Endothelial cell of umbilical vein (primary cell): ENCODE measurements around the gene ZNF804A. TPM values are rescaled to one million over a fixed set of nuclear protein-coding genes. Genes with fewer than 3 reads are reported as not detected.

Source experiments
- BruUV-seq: library from RNA; stranded (reverse); fragments of 400-500 nt; replicated peaks from 2 replicates; lab custom pipeline; 2021; lab: Mats Ljungman, UMichigan
- CTCF ChIA-PET: fragments of 300-600, 350-600 bp; sonication (Branson Sonifier 250); formaldehyde crosslinking; loops from one replicate; lab custom pipeline; 2021; ENCODE audit warnings: antibody characterized with exemption, inconsistent platforms; lab: Charles Lee
- POLR2A ChIA-PET: fragments of 300-600, 350-600 bp; sonication (Branson Sonifier 250); formaldehyde crosslinking; loops from one replicate; lab custom pipeline; 2021; ENCODE audit warnings: antibody characterized with exemption, inconsistent platforms; lab: Charles Lee
- DNase-seq: peaks from one replicate; pipeline ENCODE4 v3.0.0-alpha.2; 2011; ENCODE audit warnings: low read depth, low spot score
- FAIRE-seq: peaks from 2 replicates; lab custom pipeline; 2011; peaks lifted over from hg19 to GRCh38; lab: Jason Lieb, UNC
- H2AFZ ChIP-seq: 2 replicates; pipeline ENCODE4 v1.6.0; 2012; ENCODE audit warnings: low read depth, low read length, control low read depth, inconsistent platforms
- H3K27ac ChIP-seq: 2 replicates; pipeline ENCODE4 v1.5.1; 2011; ENCODE audit warnings: low read depth, mild to moderate bottlenecking, control low read depth, low read length, moderate library complexity; ENCODE audit not compliant: insufficient read depth
- H3K27me3 ChIP-seq, 2 experiments: 2 replicates each; pipeline versions ENCODE4 v1.6.0 to v1.6.1; 2011; ENCODE audit warnings: low read length in 2 of 2, mixed read lengths in 1 of 2; ENCODE audit not compliant: control insufficient read depth in 2 of 2, insufficient read depth in 2 of 2
- H3K36me3 ChIP-seq, 2 experiments: 2 replicates in 1 of 2; 3 replicates in 1 of 2; pipeline ENCODE4 v1.5.1; 2011; ENCODE audit warnings: low read length in 2 of 2, mild to moderate bottlenecking in 1 of 2, moderate library complexity in 1 of 2; ENCODE audit not compliant: control insufficient read depth in 2 of 2, insufficient read depth in 2 of 2; ENCODE audit errors: extremely low read depth in 1 of 2
- H3K4me1 ChIP-seq: 3 replicates; pipeline ENCODE4 v1.5.1; 2011; ENCODE audit warnings: mild to moderate bottlenecking, low read length; ENCODE audit not compliant: control insufficient read depth, insufficient read depth; ENCODE audit errors: extremely low read depth
- H3K4me2 ChIP-seq: 2 replicates; pipeline ENCODE4 v1.6.1; 2011; ENCODE audit warnings: low read length, control low read depth, mixed read lengths; ENCODE audit not compliant: insufficient read depth
- H3K4me3 ChIP-seq, 3 experiments: fragments of 200-600 bp in 1 of 3; sonication (generic), shearing (Covaris generic) in 1 of 3; replicated peaks in 1 of 3; 2 replicates each; pipeline ENCODE4 v1.5.1; 2011 to 2016; ENCODE audit warnings: control low read depth in 3 of 3, low read length in 3 of 3, mild to moderate bottlenecking in 2 of 3, inconsistent platforms in 1 of 3, low read depth in 1 of 3, moderate library complexity in 1 of 3; ENCODE audit not compliant: insufficient read depth in 1 of 3
- H3K79me2 ChIP-seq: 2 replicates; pipeline ENCODE4 v1.6.0; 2012; ENCODE audit warnings: low read length, inconsistent platforms; ENCODE audit not compliant: control insufficient read depth, insufficient read depth
- H3K9ac ChIP-seq: replicated peaks from 2 replicates; pipeline ENCODE3; 2011; ENCODE audit warnings: low read length, control low read depth; ENCODE audit not compliant: insufficient read depth; ENCODE audit errors: extremely low read depth
- H3K9me1 ChIP-seq: replicated peaks from 3 replicates; pipeline ENCODE4 v1.6.0; 2011; ENCODE audit warnings: mild to moderate bottlenecking, low read length; ENCODE audit not compliant: control insufficient read depth, insufficient read depth; ENCODE audit errors: extremely low read depth
- H3K9me3 ChIP-seq: replicated peaks from 2 replicates; pipeline ENCODE4 v1.5.1; 2012; ENCODE audit warnings: low read length, inconsistent platforms; ENCODE audit not compliant: control insufficient read depth, insufficient read depth
- H4K20me1 ChIP-seq: replicated peaks from 2 replicates; pipeline ENCODE3; 2011; ENCODE audit warnings: mild to moderate bottlenecking, low read length; ENCODE audit not compliant: control insufficient read depth, insufficient read depth; ENCODE audit errors: extremely low read depth
- FOS ChIP-seq: IDR thresholded peaks from 2 replicates; pipeline ENCODE4 v1.6.1; 2011; ENCODE audit warnings: mild to moderate bottlenecking, low read length, moderate library complexity, borderline replicate concordance; ENCODE audit not compliant: insufficient read depth
- GATA2 ChIP-seq: IDR thresholded peaks from 2 replicates; pipeline ENCODE4 v1.7.0; 2011; ENCODE audit warnings: low read depth, mild to moderate bottlenecking, moderate library complexity, mixed read lengths, low read length; ENCODE audit not compliant: insufficient read length, insufficient read depth
- MAX ChIP-seq: IDR thresholded peaks from 2 replicates; pipeline ENCODE4 v1.6.1; 2011; ENCODE audit not compliant: insufficient read depth, insufficient read length
- POLR2AphosphoS5 ChIP-seq: IDR thresholded peaks from 2 replicates; pipeline ENCODE4 v1.6.1; 2012; ENCODE audit warnings: low read depth, mild to moderate bottlenecking, control low read depth, low read length, moderate library complexity; ENCODE audit not compliant: insufficient read depth
- dilution Hi-C: fragments of 300-500 bp; cut with MboI; formaldehyde crosslinking; loops from one replicate; pipeline ENCODE4 v1.15.0; 2019; ENCODE audit warnings: low sequenced_read_pairs; ENCODE audit not compliant: extremely low pct_ligation_motif_present
- intact Hi-C: fragments of 100-400 bp; cut with micrococcal nuclease; formaldehyde crosslinking; loops from one replicate; pipeline ENCODE4 v1.10.0; 2022
- polyA plus RNA-seq, 4 experiments: library from polyadenylated mRNA; depleted of rRNA in 3 of 4; stranded (reverse) in 3 of 4; unstranded in 1 of 4; fragments of >200 nt; gene quantifications; 2 replicates each; pipeline versions ENCODE4 v1.2.1 to v1.2.3, GENCODE V29; 2011 to 2012; ENCODE audit warnings: missing spikeins in 1 of 4
- total RNA-seq: library from RNA; stranded (reverse); gene quantifications from 2 replicates; pipeline ENCODE4 v1.2.3, GENCODE V29; 2021

Gene ZNF804A
- total and polyA plus RNA-seq, 2 donors (not counting 3 experiments of a cell fraction or from before 2014, with no cell fraction given), result 0.22 TPM; not detected in 1

DNA sequence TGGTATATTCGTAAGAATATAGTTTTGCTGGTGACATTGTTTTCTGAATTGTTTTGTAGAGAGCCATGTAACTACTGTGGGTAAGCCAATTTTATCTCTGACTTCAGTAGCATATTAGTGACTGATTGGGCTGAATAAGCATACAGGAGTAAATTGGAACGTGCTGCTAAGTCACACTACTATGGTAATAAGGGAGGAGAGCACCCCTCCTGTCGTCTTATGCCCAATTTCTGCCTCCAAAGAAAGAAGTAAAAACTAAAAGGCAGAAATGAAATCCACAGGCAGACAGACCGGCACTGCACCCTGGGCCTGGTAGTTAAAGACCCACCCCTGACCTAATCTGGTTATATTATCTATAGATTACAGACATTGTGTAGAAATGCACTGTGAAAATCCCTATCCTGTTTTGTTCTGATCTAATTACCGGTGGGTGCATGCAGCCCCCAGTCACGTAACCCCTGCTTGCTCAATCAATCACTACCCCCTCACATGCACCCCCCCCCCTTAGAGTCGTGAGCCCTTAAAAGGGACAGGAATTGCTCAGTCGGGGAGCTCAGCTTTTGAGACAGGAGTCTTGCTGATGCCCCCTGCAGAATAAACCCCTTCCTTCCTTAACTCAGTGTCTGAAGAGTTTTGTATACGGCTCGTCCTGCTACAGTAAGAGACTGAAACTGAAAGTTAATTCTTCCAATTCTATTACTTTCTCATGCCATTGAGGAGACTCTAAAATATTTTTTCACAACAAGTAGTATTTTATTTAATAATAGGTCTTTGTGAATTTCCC, 167.0 kb downstream of the ZNF804A start:
- Histone ChIP-seq H3K9ac (no peak overlapping the region), H3K4me2 (no peak overlapping the region), H3K4me3 (no peak overlapping the region), H3K4me1 (peaks cover 34% of the 10 kb centered on the region), H3K9me3 (no peaks in the 10 kb centered on the region), H3K27ac (no peak overlapping the region), H3K9me1 (no peaks in the 10 kb centered on the region), H2AFZ (no peak overlapping the region), H3K36me3 (no peaks in the 10 kb centered on the region), H3K27me3 (no peaks in the 10 kb centered on the region), H3K79me2 (no peaks in the 10 kb centered on the region), H4K20me1 (no peaks in the 10 kb centered on the region)
- ChIA-PET POLR2A (no interaction called here), CTCF (interaction anchor here (0.6 kb wide), 1 partner anchor 37 kb away, joined by 3 read pairs; no protein-coding TSS in a partner anchor)
- FAIRE-seq (no peak), DNase-seq (no peak)
- BruUV-seq, result no TSS peak
- intact Hi-C loops (loop anchor here (5.0 kb wide), 1 partner anchor 153 kb away; no protein-coding TSS in a partner anchor), dilution Hi-C loops (no loop called here)
- TF ChIP-seq POLR2AphosphoS5 (no peak), FOS (no peak), MAX (no peak)

DNA sequence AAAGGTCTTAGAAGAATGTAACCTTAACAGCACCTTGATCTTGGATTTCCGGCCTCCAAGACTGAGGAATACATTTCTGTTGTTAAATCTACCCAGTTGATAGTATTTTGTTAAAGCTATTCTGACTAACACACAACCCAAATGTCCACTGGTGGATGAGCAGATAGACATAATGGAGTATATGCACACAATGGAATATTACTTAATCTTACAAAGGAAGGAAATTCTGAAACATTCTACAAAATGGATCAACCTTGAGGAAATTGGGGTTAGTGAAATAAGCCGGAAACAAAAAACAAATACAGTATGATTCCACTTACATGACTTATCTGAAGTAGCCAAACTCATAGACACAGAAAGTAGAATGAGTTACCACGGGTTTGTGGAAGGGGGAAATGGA, 168.7 kb downstream of the ZNF804A start:
- peak overlapping the region in 1 of 3 experiments; percentile 2 for H3K4me3 ChIP-seq
- ChIA-PET POLR2A (no interaction called here), CTCF (interaction anchor here (1.4 kb wide), 1 partner anchor 15 kb away, joined by 3 read pairs; no protein-coding TSS in a partner anchor)
- no peaks in the 10 kb centered on the region for H4K20me1 ChIP-seq
- no TSS peak for BruUV-seq
- intact Hi-C loops (loop anchor here (5.0 kb wide), 1 partner anchor 155 kb away; no protein-coding TSS in a partner anchor), dilution Hi-C loops (no loop called here)
- no peaks in the 10 kb centered on the region for H3K79me2 ChIP-seq
- H3K36me3 ChIP-seq, result no peaks in the 10 kb centered on the region
- DNase-seq, result peak; percentile 68
- peak overlapping the region; percentile 40 for H3K27ac ChIP-seq
- H2AFZ ChIP-seq, result peak overlapping the region; percentile 90
- peaks cover 34% of the 10 kb centered on the region for H3K4me1 ChIP-seq
- no peaks in the 10 kb centered on the region for H3K9me3 ChIP-seq
- TF ChIP-seq GATA2 (peak; percentile 63), FOS (peak; percentile 55), POLR2AphosphoS5 (no peak)
- H3K9ac ChIP-seq, result no peak overlapping the region
- peak; percentile 53 for FAIRE-seq
- no peaks in the 10 kb centered on the region for H3K9me1 ChIP-seq
- H3K27me3 ChIP-seq, result no peaks in the 10 kb centered on the region
- H3K4me2 ChIP-seq, result peak overlapping the region; percentile 61
